Rectal smooth muscle tissue (tissue), 1 donor: ENCODE data around the gene CTIF.

ENCODE experiments used
- H3K27ac ChIP-seq: one replicate; pipeline ENCODE4 v1.7.0; 2013; ENCODE audit warnings: low read depth, low read length, inconsistent platforms
- H3K27me3 ChIP-seq: one replicate; pipeline ENCODE4 v1.7.0; 2013; ENCODE audit warnings: low read length; ENCODE audit not compliant: control insufficient read depth, insufficient read depth
- H3K36me3 ChIP-seq: one replicate; pipeline ENCODE4 v1.7.0; 2013; ENCODE audit warnings: low read length; ENCODE audit not compliant: control insufficient read depth, insufficient read depth
- H3K4me1 ChIP-seq: one replicate; pipeline ENCODE4 v1.7.0; 2013; ENCODE audit warnings: low read length; ENCODE audit not compliant: control insufficient read depth, insufficient read depth
- H3K4me3 ChIP-seq: one replicate; pipeline ENCODE4 v1.7.0; 2013; ENCODE audit warnings: low read length
- H3K9ac ChIP-seq: one replicate; pipeline ENCODE4 v1.7.0; 2013; ENCODE audit warnings: low read length

CTIF gene

GRCh38 chr18:48845174-48845573, 306.3 kb downstream of the CTIF start:
- no peak overlapping the region for H3K4me3 ChIP-seq
- H3K36me3 ChIP-seq, result no peaks in the 10 kb centered on the region
- H3K4me1 ChIP-seq, result no peaks in the 10 kb centered on the region
- H3K27ac ChIP-seq, result no peak overlapping the region
- H3K27me3 ChIP-seq, result no peaks in the 10 kb centered on the region
- H3K9ac ChIP-seq, result no peak overlapping the region

- Histone ChIP-seq H3K4me3 (no peak overlapping the region), H3K4me1 (peaks cover 2% of the 10 kb centered on the region), H3K36me3 (no peaks in the 10 kb centered on the region), H3K9ac (no peak overlapping the region), H3K27me3 (no peaks in the 10 kb centered on the region), H3K27ac (no peak overlapping the region)
These were observed 307.6 kb downstream of the CTIF start for GRCh38 chr18:48846423-48846932.

GRCh38 chr18:48847807-48848486, 309.1 kb downstream of the CTIF start:
- Histone ChIP-seq H3K4me1 (peaks cover 2% of the 10 kb centered on the region), H3K27me3 (no peaks in the 10 kb centered on the region), H3K9ac (no peak overlapping the region), H3K36me3 (no peaks in the 10 kb centered on the region), H3K4me3 (no peak overlapping the region), H3K27ac (no peak overlapping the region)

- no peaks in the 10 kb centered on the region for H3K27me3 ChIP-seq
- H3K27ac ChIP-seq, result no peak overlapping the region
- no peaks in the 10 kb centered on the region for H3K36me3 ChIP-seq
- peaks cover 2% of the 10 kb centered on the region for H3K4me1 ChIP-seq
- no peak overlapping the region for H3K4me3 ChIP-seq
- H3K9ac ChIP-seq, result no peak overlapping the region
These were observed 309.9 kb downstream of the CTIF start for GRCh38 chr18:48848641-48849143.

- Histone ChIP-seq H3K9ac (no peak overlapping the region), H3K36me3 (no peaks in the 10 kb centered on the region), H3K4me1 (peaks cover 2% of the 10 kb centered on the region), H3K27me3 (no peaks in the 10 kb centered on the region), H3K27ac (no peak overlapping the region), H3K4me3 (no peak overlapping the region)
These were observed 312.2 kb downstream of the CTIF start for GRCh38 chr18:48850822-48851598.

GRCh38 chr18:48851599-48851960, 312.7 kb downstream of the CTIF start:
- Histone ChIP-seq H3K27ac (no peak overlapping the region), H3K27me3 (no peaks in the 10 kb centered on the region)

GRCh38 chr18:48852292-48852691, 313.5 kb downstream of the CTIF start:
- Histone ChIP-seq H3K9ac (no peak overlapping the region), H3K4me1 (peaks cover 2% of the 10 kb centered on the region), H3K4me3 (no peak overlapping the region), H3K27ac (no peak overlapping the region), H3K36me3 (no peaks in the 10 kb centered on the region), H3K27me3 (no peaks in the 10 kb centered on the region)

More at GRCh38 chr18:48851599-48851960, 312.7 kb downstream of the CTIF start:
- H3K36me3 ChIP-seq, result no peaks in the 10 kb centered on the region
- H3K4me3 ChIP-seq, result no peak overlapping the region
- H3K4me1 ChIP-seq, result peaks cover 2% of the 10 kb centered on the region
- H3K9ac ChIP-seq, result no peak overlapping the region

- no peaks in the 10 kb centered on the region for H3K27me3 ChIP-seq
- H3K27ac ChIP-seq, result no peak overlapping the region
- H3K4me3 ChIP-seq, result no peak overlapping the region
- peaks cover 2% of the 10 kb centered on the region for H3K4me1 ChIP-seq
- no peaks in the 10 kb centered on the region for H3K36me3 ChIP-seq
- H3K9ac ChIP-seq, result no peak overlapping the region
These were observed 314.0 kb downstream of the CTIF start for GRCh38 chr18:48852794-48853193.

- Histone ChIP-seq H3K27me3 (no peaks in the 10 kb centered on the region), H3K4me1 (peaks cover 2% of the 10 kb centered on the region), H3K4me3 (no peak overlapping the region), H3K27ac (no peak overlapping the region), H3K9ac (no peak overlapping the region), H3K36me3 (no peaks in the 10 kb centered on the region)
These were observed 314.8 kb downstream of the CTIF start for GRCh38 chr18:48853588-48853987.

GRCh38 chr18:48854780-48855179, 315.9 kb downstream of the CTIF start:
- Histone ChIP-seq H3K27me3 (no peaks in the 10 kb centered on the region), H3K4me1 (peaks cover 2% of the 10 kb centered on the region), H3K9ac (no peak overlapping the region), H3K4me3 (no peak overlapping the region), H3K36me3 (no peaks in the 10 kb centered on the region), H3K27ac (no peak overlapping the region)

GRCh38 chr18:48855422-48856377, 316.9 kb downstream of the CTIF start:
- no peak overlapping the region for H3K9ac ChIP-seq
- H3K4me1 ChIP-seq, result peaks cover under 1% of the 10 kb centered on the region
- no peaks in the 10 kb centered on the region for H3K36me3 ChIP-seq
- no peak overlapping the region for H3K4me3 ChIP-seq
- H3K27ac ChIP-seq, result no peak overlapping the region
- H3K27me3 ChIP-seq, result no peaks in the 10 kb centered on the region
